Stomach (tissue), 9 donors: ENCODE results near the gene ADRB1. TPM values are rescaled to one million over a fixed set of nuclear protein-coding genes. Genes with fewer than 3 reads are reported as not detected.

Experiments used
- DNase-seq, 2 donors: peaks; one replicate each; pipeline versions ENCODE4 v3.0.0 to v3.0.0-alpha.2; 2013 to 2019
- H3K27ac ChIP-seq, 5 donors: fragments of 200-600 bp in 4 of 5; sonication (generic) in 4 of 5; one replicate each; pipeline ENCODE4 v1.5.1; 2013 to 2019; ENCODE audit warnings: mild to moderate bottlenecking in 1 of 5, moderate library complexity in 1 of 5
- H3K27me3 ChIP-seq, 3 donors: fragments of 200-600 bp; sonication (generic); one replicate each; pipeline ENCODE4 v1.5.1; 2017 to 2019; ENCODE audit warnings: mixed run types in 1 of 3
- H3K36me3 ChIP-seq, 4 donors: fragments of 200-600 bp; sonication (generic); 1 replicate in 3 of 4; 2 replicates in 1 of 4; pipeline ENCODE4 v1.5.1; 2016 to 2019
- H3K4me1 ChIP-seq, 4 donors: fragments of 200-600 bp; sonication (generic); one replicate each; pipeline ENCODE4 v1.5.1; 2016 to 2019
- H3K4me3 ChIP-seq, 4 donors: fragments of 200-600 bp; sonication (generic) in 3 of 4; one replicate each; pipeline ENCODE4 v1.5.1; 2016 to 2019; ENCODE audit warnings: mild to moderate bottlenecking in 1 of 4
- H3K9me3 ChIP-seq, 4 donors: fragments of 200-600 bp; sonication (generic); one replicate each; pipeline ENCODE4 v1.5.1; 2016 to 2019
- CTCF ChIP-seq, 7 experiments: fragments of 450-650 bp in 4 of 7; fragments of 200-600 bp in 3 of 7; sonication (generic) in 3 of 7; IDR thresholded peaks; one replicate each; pipeline ENCODE4 v1.5.1; 2016 to 2019; ENCODE audit warnings: antibody characterized with exemption in 7 of 7, control low read depth in 2 of 7, mild to moderate bottlenecking in 1 of 7
- EP300 ChIP-seq: sonication (generic); formaldehyde crosslinking; IDR thresholded peaks from one replicate; pipeline ENCODE4 v1.6.1; 2017; ENCODE audit warnings: antibody characterized with exemption
- POLR2A ChIP-seq, 4 donors: fragments of 450-650 bp; IDR thresholded peaks; one replicate each; pipeline ENCODE4 v1.6.1; 2016; ENCODE audit warnings: antibody characterized with exemption in 4 of 4, control low read depth in 2 of 4, mild to moderate bottlenecking in 1 of 4, moderate library complexity in 1 of 4
- POLR2AphosphoS5 ChIP-seq, 3 donors: sonication (generic); formaldehyde crosslinking; IDR thresholded peaks; one replicate each; pipeline ENCODE4 v1.6.1; 2016; ENCODE audit warnings: antibody characterized with exemption in 3 of 3
- WGBS, 5 donors: extraction: QIAGEN DNeasy Blood & Tissue Kit in 3 of 5; methylation state at CpG; one replicate each; pipeline versions ENCODE4 v1.1.5 to v1.1.7; 2013 to 2018; 5-methylcytosine and 5-hydroxymethylcytosine counted together
- intact Hi-C: fragments of 100-400 bp; cut with DNase I; formaldehyde crosslinking; loops from one replicate; pipeline ENCODE4 v1.15.1; 2023; ENCODE audit warnings: low total_unique reads
- polyA plus RNA-seq, 3 donors: library from polyadenylated mRNA; stranded (reverse); fragments of 200-250 nt; gene quantifications; one replicate each; pipeline ENCODE4 v1.2.3, GENCODE V29; 2013
- total RNA-seq, 5 donors: library from RNA; depleted of rRNA; stranded (reverse); fragments of >200 nt; gene quantifications; one replicate each; pipeline versions ENCODE4 v1.1.0 to v1.2.3, GENCODE V29; 2014 to 2016
- donor health status: healthy with polysubstance abuse.
- donor health status: Bipolar disorder and iron deficiency.
- donor health status: healthy.

ADRB1 gene
- total and polyA plus RNA-seq, 8 donors, result 0.43 to 1.7 (median 0.67) TPM; not detected in 2

- 47 to 77% (median 53%) methylated on average over 7 of the region's 7 CpGs for WGBS, 5 donors
- Histone ChIP-seq H3K27me3 (no peaks in the 10 kb centered on the region), H3K36me3 (no peaks in the 10 kb centered on the region), H3K27ac (no peak overlapping the region), H3K4me1 (peaks cover 0 to 25% (median 9%) of the 10 kb centered on the region in 4 donors), H3K4me3 (no peak overlapping the region), H3K9me3 (no peaks in the 10 kb centered on the region)
- no peak for TF ChIP-seq CTCF (IDR thresholded peaks at IDR 0.05)
- no peak for TF ChIP-seq POLR2A (IDR thresholded peaks at IDR 0.05)
- TF ChIP-seq POLR2AphosphoS5 (IDR thresholded peaks at IDR 0.05), result no peak
- no peak for TF ChIP-seq EP300
- no peak for DNase-seq
- intact Hi-C loops, result no loop called here
Measured at GRCh38 chr10:114026189-114027040, 17.3 kb upstream of the ADRB1 start.

GRCh38 chr10:114027041-114027394 lies 16.6 kb upstream of the ADRB1 start:
- 27 to 44% (median 41%) methylated on average over 2 of the region's 2 CpGs for WGBS, 5 donors

GRCh38 chr10:114027951-114028350 lies 15.7 kb upstream of the ADRB1 start:
- no peaks in the 10 kb centered on the region for H3K36me3 ChIP-seq
- no peak for DNase-seq
- TF ChIP-seq EP300 (no peak), POLR2A (IDR thresholded peaks at IDR 0.05) (no peak), POLR2AphosphoS5 (IDR thresholded peaks at IDR 0.05) (no peak), CTCF (IDR thresholded peaks at IDR 0.05) (no peak)

More at GRCh38 chr10:114027041-114027394, 16.6 kb upstream of the ADRB1 start:
- intact Hi-C loops, result no loop called here
- H3K9me3 ChIP-seq, result no peaks in the 10 kb centered on the region
- no peak overlapping the region for H3K4me3 ChIP-seq
- H3K27me3 ChIP-seq, result no peaks in the 10 kb centered on the region
- no peaks in the 10 kb centered on the region for H3K36me3 ChIP-seq
- no peak for DNase-seq
- TF ChIP-seq POLR2A (IDR thresholded peaks at IDR 0.05), result no peak
- no peak for TF ChIP-seq EP300
- H3K27ac ChIP-seq, result no peak overlapping the region
- H3K4me1 ChIP-seq, result peaks cover 0 to 25% (median 9%) of the 10 kb centered on the region in 4 donors

GRCh38 chr10:114028425-114028824 lies 15.2 kb upstream of the ADRB1 start:
- Histone ChIP-seq H3K4me3 (no peak overlapping the region), H3K4me1 (peaks cover 0 to 25% (median 6%) of the 10 kb centered on the region in 4 donors), H3K36me3 (no peaks in the 10 kb centered on the region), H3K27ac (no peak overlapping the region), H3K9me3 (no peaks in the 10 kb centered on the region), H3K27me3 (no peaks in the 10 kb centered on the region)
- 96 to 99% (median 97%) methylated on average over 4 of the region's 4 CpGs for WGBS, 5 donors
- TF ChIP-seq CTCF (IDR thresholded peaks at IDR 0.05) (no peak), EP300 (no peak), POLR2AphosphoS5 (IDR thresholded peaks at IDR 0.05) (no peak)
- no peak for DNase-seq
- intact Hi-C loops, result no loop called here

More at GRCh38 chr10:114027951-114028350, 15.7 kb upstream of the ADRB1 start:
- no peaks in the 10 kb centered on the region for H3K9me3 ChIP-seq
- 72 to 86% (median 81%) methylated on average over 3 of the region's 3 CpGs for WGBS, 5 donors
- intact Hi-C loops, result no loop called here
- no peaks in the 10 kb centered on the region for H3K27me3 ChIP-seq
- H3K4me1 ChIP-seq, result peaks cover 0 to 25% (median 8%) of the 10 kb centered on the region in 4 donors
- H3K27ac ChIP-seq, result no peak overlapping the region
- H3K4me3 ChIP-seq, result no peak overlapping the region

GRCh38 chr10:114029655-114030054 lies 14.0 kb upstream of the ADRB1 start:
- Histone ChIP-seq H3K27ac (no peak overlapping the region), H3K27me3 (no peaks in the 10 kb centered on the region), H3K4me1 (peaks cover 0 to 21% (median 6%) of the 10 kb centered on the region in 4 donors), H3K9me3 (no peaks in the 10 kb centered on the region), H3K36me3 (no peaks in the 10 kb centered on the region), H3K4me3 (no peak overlapping the region)
- WGBS, 5 donors, result 75 to 82% (median 78%) methylated on average over 4 of the region's 4 CpGs
- intact Hi-C loops, result no loop called here
- DNase-seq, result no peak
- TF ChIP-seq CTCF (IDR thresholded peaks at IDR 0.05), result no peak
- TF ChIP-seq EP300, result no peak
- TF ChIP-seq POLR2AphosphoS5 (IDR thresholded peaks at IDR 0.05), result no peak
- no peak for TF ChIP-seq POLR2A (IDR thresholded peaks at IDR 0.05)
